Measurements from ENCODE around the gene PCGF5. TPM values are rescaled to one million over a fixed set of nuclear protein-coding genes. Genes with fewer than 3 reads are reported as not detected.

Gene PCGF5
- total and polyA plus RNA-seq, 2 of the 8 experiments (the other 6 are each of a cell fraction or from before 2014, with no cell fraction given) = 5.8 to 8.4 TPM

DNA sequence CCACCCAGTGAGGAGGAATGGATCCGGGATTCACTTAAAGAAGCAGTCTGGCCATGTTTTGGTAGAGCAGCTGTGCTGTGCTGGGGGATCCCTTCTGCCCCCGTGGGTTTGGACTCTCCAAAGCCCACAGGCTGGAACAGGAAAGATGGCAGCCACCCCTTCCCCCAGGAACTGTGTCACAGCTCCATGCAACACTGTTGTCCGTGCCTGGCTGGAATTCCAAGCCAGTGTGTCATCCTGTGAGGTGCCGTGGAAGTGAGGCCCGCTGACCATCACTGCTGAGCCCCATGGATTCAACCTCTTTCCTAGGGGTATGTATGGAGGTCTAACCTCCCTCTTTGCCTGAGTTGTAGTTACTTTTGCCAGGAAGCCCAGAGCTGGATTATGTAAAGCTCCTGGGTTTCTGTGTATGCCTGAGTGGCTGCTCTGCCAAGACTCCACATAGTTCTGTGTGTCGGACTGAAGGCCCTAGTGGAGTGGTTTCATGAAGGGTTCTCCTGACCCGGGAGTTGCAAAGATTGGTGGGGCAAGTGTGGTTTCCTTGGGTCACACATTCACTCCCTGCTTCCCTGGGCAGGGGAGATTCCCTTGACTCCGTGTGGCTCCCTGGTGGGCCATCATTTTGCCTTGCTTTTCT, 35.1 kb upstream of the PCGF5 start (continued):
- TF ChIP-seq E2F6 (IDR thresholded peaks at IDR 0.05) (no peak), BACH1 (IDR thresholded peaks at IDR 0.05; ENCODE audit: low read length) (no peak), BCL11A (IDR thresholded peaks at IDR 0.05; ENCODE audit: low read depth in 2 of 2, low read length in 2 of 2) (no peak), TCF12 (IDR thresholded peaks at IDR 0.05; ENCODE audit: low read depth, low read length) (no peak), SAP30 (IDR thresholded peaks at IDR 0.05; ENCODE audit: insufficient read depth, insufficient replicate concordance, low read length) (no peak), TEAD4 (IDR thresholded peaks at IDR 0.05; ENCODE audit: low read depth, low read length) (no peak), KDM4A (IDR thresholded peaks at IDR 0.05; ENCODE audit: low read depth, low read length, severe bottlenecking) (no peak), SP4 (IDR thresholded peaks at IDR 0.05; ENCODE audit: low read length) (no peak)
